Measurements from ENCODE around the gene MED13.

MED13 gene

GRCh38 chr17:62045517-62045916, 19.6 kb downstream of the MED13 start:
- no peaks in the 10 kb centered on the region for H3K79me2 ChIP-seq (ENCODE audit: control insufficient read depth, insufficient read depth, low read length, poor library complexity)
- peak in 1 of 2 donors; percentile 42 for DNase-seq
- no peak overlapping the region for H2BK5ac ChIP-seq (ENCODE audit: low read depth, low read length, poor library complexity)
- no peak overlapping the region for H3K18ac ChIP-seq (ENCODE audit: low read length)
- H4K12ac ChIP-seq (ENCODE audit: low read depth, low read length) = no peak overlapping the region
- peaks cover 0 to 2% of the 10 kb centered on the region in 2 experiments for H3K4me1 ChIP-seq (ENCODE audit: control insufficient read depth in 1 of 2, insufficient read depth in 2 of 2, low read length in 2 of 2)
- H2AK5ac ChIP-seq (ENCODE audit: low read length) = no peak overlapping the region
- no peak overlapping the region for H3K4ac ChIP-seq (ENCODE audit: low read depth, low read length)
- H3K9me3 ChIP-seq (ENCODE audit: insufficient read depth, low read depth, low read length) = no peaks in the 10 kb centered on the region
- H3K27me3 ChIP-seq (ENCODE audit: insufficient read depth, low read length) = no peaks in the 10 kb centered on the region
- no peak overlapping the region for H3K4me3 ChIP-seq (ENCODE audit: low read depth, low read length)
- peaks cover 21% of the 10 kb centered on the region in 2 experiments for H3K36me3 ChIP-seq (ENCODE audit: control insufficient read depth in 1 of 2, insufficient read depth in 2 of 2, low read length in 2 of 2)
- H3K4me2 ChIP-seq (ENCODE audit: low read length) = no peak overlapping the region
- no peak overlapping the region for H3K9ac ChIP-seq (ENCODE audit: low read length)
- H4K8ac ChIP-seq (ENCODE audit: low read depth, low read length) = no peak overlapping the region
- no peak overlapping the region for H4K91ac ChIP-seq (ENCODE audit: low read depth, low read length)
- H3K27ac ChIP-seq (ENCODE audit: low read depth, low read length) = no peak overlapping the region
- H2BK120ac ChIP-seq (ENCODE audit: insufficient read depth, low read length, poor library complexity) = no peak overlapping the region
- H2BK12ac ChIP-seq (ENCODE audit: low read length) = no peak overlapping the region
- H3K14ac ChIP-seq (ENCODE audit: low read length) = no peak overlapping the region
- H3K23ac ChIP-seq (ENCODE audit: low read length) = no peak overlapping the region
- no peaks in the 10 kb centered on the region for H3K79me1 ChIP-seq (ENCODE audit: low read length)
- H2AFZ ChIP-seq (ENCODE audit: insufficient read depth, low read length, poor library complexity) = no peak overlapping the region
- no CpG with 5 or more reads among the region's 1 CpG for WGBS (ENCODE audit: extremely low coverage, insufficient coverage, insufficient read length)

GRCh38 chr17:62045109-62045508, 20.0 kb downstream of the MED13 start:
- Histone ChIP-seq H3K23ac (ENCODE audit: low read length) (no peak overlapping the region), H2BK5ac (ENCODE audit: low read depth, low read length, poor library complexity) (no peak overlapping the region), H3K4me3 (ENCODE audit: low read depth, low read length) (no peak overlapping the region), H3K79me1 (ENCODE audit: low read length) (no peaks in the 10 kb centered on the region), H4K91ac (ENCODE audit: low read depth, low read length) (no peak overlapping the region), H3K4ac (ENCODE audit: low read depth, low read length) (peak overlapping the region; percentile 46), H3K9me3 (ENCODE audit: insufficient read depth, low read depth, low read length) (no peaks in the 10 kb centered on the region), H3K79me2 (ENCODE audit: control insufficient read depth, insufficient read depth, low read length, poor library complexity) (no peaks in the 10 kb centered on the region), H4K8ac (ENCODE audit: low read depth, low read length) (no peak overlapping the region), H3K27ac (ENCODE audit: low read depth, low read length) (no peak overlapping the region), H3K4me2 (ENCODE audit: low read length) (no peak overlapping the region), H2AK5ac (ENCODE audit: low read length) (no peak overlapping the region), H3K36me3 (ENCODE audit: control insufficient read depth in 1 of 2, insufficient read depth in 2 of 2, low read length in 2 of 2) (peaks cover 20% of the 10 kb centered on the region in 2 experiments), H4K12ac (ENCODE audit: low read depth, low read length) (no peak overlapping the region), H3K14ac (ENCODE audit: low read length) (no peak overlapping the region), H2BK120ac (ENCODE audit: insufficient read depth, low read length, poor library complexity) (no peak overlapping the region), H3K27me3 (ENCODE audit: insufficient read depth, low read length) (no peaks in the 10 kb centered on the region), H2BK12ac (ENCODE audit: low read length) (no peak overlapping the region), H3K9ac (ENCODE audit: low read length) (no peak overlapping the region), H3K18ac (ENCODE audit: low read length) (no peak overlapping the region), H3K4me1 (ENCODE audit: control insufficient read depth in 1 of 2, insufficient read depth in 2 of 2, low read length in 2 of 2) (peaks cover 0 to 2% of the 10 kb centered on the region in 2 experiments), H2AFZ (ENCODE audit: insufficient read depth, low read length, poor library complexity) (no peak overlapping the region)
- no peak for DNase-seq
- WGBS (ENCODE audit: extremely low coverage, insufficient coverage, insufficient read length) = no CpG with 5 or more reads among the region's 4 CpGs

GRCh38 chr17:62043602-62044001, 21.5 kb downstream of the MED13 start:
- Histone ChIP-seq H3K79me2 (ENCODE audit: control insufficient read depth, insufficient read depth, low read length, poor library complexity) (no peaks in the 10 kb centered on the region), H3K4me1 (ENCODE audit: control insufficient read depth in 1 of 2, insufficient read depth in 2 of 2, low read length in 2 of 2) (peaks cover 0 to 2% of the 10 kb centered on the region in 2 experiments), H3K9me3 (ENCODE audit: insufficient read depth, low read depth, low read length) (no peaks in the 10 kb centered on the region), H4K8ac (ENCODE audit: low read depth, low read length) (no peak overlapping the region), H3K4me3 (ENCODE audit: low read depth, low read length) (no peak overlapping the region), H3K23ac (ENCODE audit: low read length) (no peak overlapping the region), H4K91ac (ENCODE audit: low read depth, low read length) (no peak overlapping the region), H3K27me3 (ENCODE audit: insufficient read depth, low read length) (no peaks in the 10 kb centered on the region), H3K27ac (ENCODE audit: low read depth, low read length) (no peak overlapping the region), H3K14ac (ENCODE audit: low read length) (no peak overlapping the region), H3K4me2 (ENCODE audit: low read length) (no peak overlapping the region), H2BK120ac (ENCODE audit: insufficient read depth, low read length, poor library complexity) (no peak overlapping the region), H2BK5ac (ENCODE audit: low read depth, low read length, poor library complexity) (no peak overlapping the region), H3K36me3 (ENCODE audit: control insufficient read depth in 1 of 2, insufficient read depth in 2 of 2, low read length in 2 of 2) (peaks cover 24 to 25% of the 10 kb centered on the region in 2 experiments), H2BK12ac (ENCODE audit: low read length) (no peak overlapping the region), H3K79me1 (ENCODE audit: low read length) (no peaks in the 10 kb centered on the region), H4K12ac (ENCODE audit: low read depth, low read length) (no peak overlapping the region), H2AFZ (ENCODE audit: insufficient read depth, low read length, poor library complexity) (no peak overlapping the region), H3K9ac (ENCODE audit: low read length) (no peak overlapping the region), H3K18ac (ENCODE audit: low read length) (no peak overlapping the region), H3K4ac (ENCODE audit: low read depth, low read length) (no peak overlapping the region), H2AK5ac (ENCODE audit: low read length) (no peak overlapping the region)
- DNase-seq = no peak

- no CpG with 5 or more reads among the region's 2 CpGs for WGBS (ENCODE audit: extremely low coverage, insufficient coverage, insufficient read length)
- Histone ChIP-seq H4K8ac (ENCODE audit: low read depth, low read length) (no peak overlapping the region), H3K18ac (ENCODE audit: low read length) (no peak overlapping the region), H3K79me2 (ENCODE audit: control insufficient read depth, insufficient read depth, low read length, poor library complexity) (peaks cover under 1% of the 10 kb centered on the region), H3K9me3 (ENCODE audit: insufficient read depth, low read depth, low read length) (no peaks in the 10 kb centered on the region), H4K12ac (ENCODE audit: low read depth, low read length) (no peak overlapping the region), H3K14ac (ENCODE audit: low read length) (no peak overlapping the region), H2BK12ac (ENCODE audit: low read length) (no peak overlapping the region), H2AFZ (ENCODE audit: insufficient read depth, low read length, poor library complexity) (no peak overlapping the region), H3K36me3 (ENCODE audit: control insufficient read depth in 1 of 2, insufficient read depth in 2 of 2, low read length in 2 of 2) (peaks cover 24% of the 10 kb centered on the region in 2 experiments), H4K91ac (ENCODE audit: low read depth, low read length) (no peak overlapping the region), H2BK120ac (ENCODE audit: insufficient read depth, low read length, poor library complexity) (no peak overlapping the region), H3K4ac (ENCODE audit: low read depth, low read length) (no peak overlapping the region), H3K9ac (ENCODE audit: low read length) (no peak overlapping the region), H3K23ac (ENCODE audit: low read length) (no peak overlapping the region), H3K27ac (ENCODE audit: low read depth, low read length) (no peak overlapping the region), H2AK5ac (ENCODE audit: low read length) (no peak overlapping the region), H3K27me3 (ENCODE audit: insufficient read depth, low read length) (no peaks in the 10 kb centered on the region), H3K4me2 (ENCODE audit: low read length) (no peak overlapping the region), H2BK5ac (ENCODE audit: low read depth, low read length, poor library complexity) (no peak overlapping the region), H3K4me3 (ENCODE audit: low read depth, low read length) (no peak overlapping the region), H3K4me1 (ENCODE audit: control insufficient read depth in 1 of 2, insufficient read depth in 2 of 2, low read length in 2 of 2) (peaks cover 0 to 2% of the 10 kb centered on the region in 2 experiments), H3K79me1 (ENCODE audit: low read length) (no peaks in the 10 kb centered on the region)
- no peak for DNase-seq
These were observed 21.9 kb downstream of the MED13 start for GRCh38 chr17:62043140-62043539.
